Calu3 (cell line): ENCODE measurements around the gene TSHZ2. TPM values are rescaled to one million over a fixed set of nuclear protein-coding genes. Genes with fewer than 3 reads are reported as not detected.

Experiments used
- BruUV-seq: library from RNA; stranded (reverse); fragments of 400-500 nt; replicated peaks from 2 replicates; lab custom pipeline; 2021; lab: Mats Ljungman, UMichigan
- CTCF ChIA-PET: fragments of 300-600 bp; sonication (Branson Sonifier 250); formaldehyde crosslinking; loops from one replicate; lab custom pipeline; 2022; ENCODE audit warnings: antibody characterized with exemption; lab: Charles Lee
- DNase-seq: peaks from one replicate; pipeline ENCODE4 v3.0.0; 2022
- H3K27ac Mint-ChIP-seq: one replicate; pipeline ENCODE4 v1.8.0; 2022; ENCODE audit warnings: mixed read lengths; ENCODE audit not compliant: unreplicated experiment
- H3K27me3 Mint-ChIP-seq: one replicate; pipeline ENCODE4 v1.8.0; 2022; ENCODE audit warnings: mixed read lengths; ENCODE audit not compliant: unreplicated experiment
- H3K36me3 Mint-ChIP-seq: one replicate; pipeline ENCODE4 v1.8.0; 2022; ENCODE audit warnings: mild to moderate bottlenecking, moderate library complexity, mixed read lengths; ENCODE audit not compliant: insufficient read depth, unreplicated experiment
- H3K4me1 Mint-ChIP-seq: one replicate; pipeline ENCODE4 v1.8.0; 2022; ENCODE audit warnings: mild to moderate bottlenecking, low read depth, mixed read lengths; ENCODE audit not compliant: unreplicated experiment
- H3K4me3 Mint-ChIP-seq: one replicate; pipeline ENCODE4 v1.8.0; 2022; ENCODE audit warnings: mild to moderate bottlenecking, low read depth, moderate library complexity, mixed read lengths; ENCODE audit not compliant: unreplicated experiment
- H3K9me3 Mint-ChIP-seq: one replicate; pipeline ENCODE4 v1.8.0; 2022; ENCODE audit warnings: low read depth, mixed read lengths; ENCODE audit not compliant: unreplicated experiment
- CTCF ChIP-seq: fragments of 200-600 bp; IDR thresholded peaks from one replicate; pipeline ENCODE4 v1.8.0; 2022; ENCODE audit warnings: antibody characterized with exemption; ENCODE audit not compliant: unreplicated experiment
- intact Hi-C: fragments of 100-400 bp; cut with micrococcal nuclease; formaldehyde crosslinking; loops from one replicate; pipeline ENCODE4 v1.10.0; 2022; ENCODE audit not compliant: unreplicated experiment
- total RNA-seq: library from RNA; stranded (reverse); gene quantifications from 2 replicates; pipeline ENCODE4 v1.2.3, GENCODE V29; 2022

The TSHZ2 gene
- total RNA-seq, 1 experiment from 2014 or later: not detected

DNA sequence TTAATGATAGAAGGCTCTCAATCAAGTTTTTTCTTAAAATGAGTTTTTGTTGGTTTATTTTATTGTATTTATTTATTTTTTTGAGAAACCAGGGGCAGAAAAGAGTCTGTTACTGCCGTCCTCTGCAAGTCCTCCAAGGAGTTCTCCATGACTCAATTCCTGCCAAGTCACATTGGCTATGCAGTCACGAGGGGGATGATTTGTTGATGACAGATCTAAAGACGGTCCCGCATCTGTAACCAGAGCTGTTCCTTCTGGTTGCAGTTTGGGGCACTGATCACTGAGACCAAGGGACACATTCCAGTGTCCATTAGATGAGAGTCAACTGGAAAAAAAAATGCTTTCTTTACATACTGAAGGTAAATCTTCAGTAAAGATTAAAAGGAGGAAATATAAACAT lies 13.9 kb upstream of the TSHZ2 start:
- H3K4me1 Mint-ChIP-seq: no peaks in the 10 kb centered on the region
- peaks cover 18% of the 10 kb centered on the region for H3K27me3 Mint-ChIP-seq
- BruUV-seq: no TSS peak

GRCh38 chr20:52959125-52959524 lies 13.0 kb upstream of the TSHZ2 start:
- no peaks in the 10 kb centered on the region for H3K36me3 Mint-ChIP-seq
- H3K27ac Mint-ChIP-seq: no peak overlapping the region
- CTCF ChIA-PET: interaction anchor here (0.8 kb wide), 1 partner anchor 211 kb away, joined by 3 read pairs; no protein-coding TSS in a partner anchor
- TF ChIP-seq CTCF: no peak
- peaks cover 27% of the 10 kb centered on the region for H3K27me3 Mint-ChIP-seq
- intact Hi-C loops: no loop called here
- no peak overlapping the region for H3K4me3 Mint-ChIP-seq
- H3K9me3 Mint-ChIP-seq: peaks cover 4% of the 10 kb centered on the region
- no TSS peak for BruUV-seq
- H3K4me1 Mint-ChIP-seq: no peaks in the 10 kb centered on the region
- no peak for DNase-seq

More for the DNA sequence above, 13.9 kb upstream of the TSHZ2 start:
- Mint-ChIP-seq H3K27ac (no peak overlapping the region), H3K4me3 (no peak overlapping the region), H3K9me3 (peaks cover 4% of the 10 kb centered on the region), H3K36me3 (no peaks in the 10 kb centered on the region)
- CTCF ChIA-PET: no interaction called here
- no peak for DNase-seq
- intact Hi-C loops: no loop called here
- no peak for TF ChIP-seq CTCF

DNA sequence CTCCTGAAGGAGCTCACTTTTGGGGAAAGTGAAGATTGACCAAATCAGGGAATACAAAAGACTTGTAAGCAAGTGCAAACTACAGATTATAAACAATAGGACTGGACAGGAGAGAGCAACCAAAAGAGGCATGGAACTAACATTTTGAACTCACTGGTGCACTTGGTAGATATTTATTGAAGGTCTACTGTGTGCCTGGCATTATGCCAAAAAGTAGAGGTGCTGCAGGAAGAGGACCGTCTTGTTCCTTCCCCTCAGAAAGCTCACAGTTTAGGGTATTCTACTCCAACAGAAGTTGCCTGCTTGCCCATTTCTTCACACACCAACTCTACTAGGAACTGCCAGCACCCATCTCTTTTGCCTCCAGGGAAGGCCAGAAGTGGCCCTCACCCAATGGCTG lies 10.0 kb upstream of the TSHZ2 start:
- no peaks in the 10 kb centered on the region for H3K4me1 Mint-ChIP-seq
- CTCF ChIA-PET: no interaction called here
- no TSS peak for BruUV-seq

GRCh38 chr20:52963131-52963530 lies 9.0 kb upstream of the TSHZ2 start:
- Mint-ChIP-seq H3K36me3 (no peaks in the 10 kb centered on the region), H3K27ac (no peak overlapping the region), H3K4me1 (no peaks in the 10 kb centered on the region), H3K9me3 (no peaks in the 10 kb centered on the region), H3K27me3 (peaks cover 44% of the 10 kb centered on the region), H3K4me3 (no peak overlapping the region)
- CTCF ChIA-PET: no interaction called here
- no peak for DNase-seq
- no peak for TF ChIP-seq CTCF
- intact Hi-C loops: no loop called here
- no TSS peak for BruUV-seq

More for the DNA sequence above, 10.0 kb upstream of the TSHZ2 start:
- TF ChIP-seq CTCF: no peak
- Mint-ChIP-seq H3K36me3 (no peaks in the 10 kb centered on the region), H3K27ac (no peak overlapping the region), H3K4me3 (no peak overlapping the region), H3K9me3 (no peaks in the 10 kb centered on the region), H3K27me3 (peaks cover 44% of the 10 kb centered on the region)
- no peak for DNase-seq
- intact Hi-C loops: no loop called here
